Stimulated activated CD8-positive, alpha-beta memory T cell treated with anti-CD3 and anti-CD28 coated beads, Interleukin-2, amount 100 ng/mL, for 1 hour (primary cell): Measurements from ENCODE around the gene EPGN.
"Not testable (repeated sequence)": the region's sequence is repeated elsewhere in the genome, so short reads cannot be mapped to it uniquely, and the experiment has no call there.

Experiments used
- DNase-seq, 2 donors: peaks; one replicate each; pipeline ENCODE4 v3.0.0-alpha.2; 2020; ENCODE audit warnings: low read depth in 2 of 2

Gene EPGN

GRCh38 chr4:74340421-74340820 lies 32.2 kb downstream of the EPGN start:
- not testable (repeated sequence) for DNase-seq

DNA sequence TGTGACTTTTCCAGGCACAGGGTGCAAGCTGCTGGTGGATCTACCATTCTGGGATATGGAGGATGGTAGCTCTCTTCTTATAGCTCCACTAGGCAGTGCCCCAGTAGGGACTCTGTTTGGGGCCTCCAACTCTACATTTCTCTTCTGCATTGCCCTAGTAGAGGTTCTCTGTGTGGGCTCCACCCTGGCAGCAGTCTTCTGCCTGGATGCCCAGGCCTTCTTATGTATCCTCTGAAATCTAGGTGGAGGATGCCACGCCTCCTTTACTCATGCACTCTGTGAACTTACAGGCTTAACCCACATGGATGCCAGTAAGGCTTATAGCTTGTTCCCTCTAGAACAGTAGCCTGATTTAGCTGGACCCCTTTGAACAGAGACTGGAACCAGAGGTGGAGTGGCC lies 35.8 kb downstream of the EPGN start:
- DNase-seq = no peak

DNA sequence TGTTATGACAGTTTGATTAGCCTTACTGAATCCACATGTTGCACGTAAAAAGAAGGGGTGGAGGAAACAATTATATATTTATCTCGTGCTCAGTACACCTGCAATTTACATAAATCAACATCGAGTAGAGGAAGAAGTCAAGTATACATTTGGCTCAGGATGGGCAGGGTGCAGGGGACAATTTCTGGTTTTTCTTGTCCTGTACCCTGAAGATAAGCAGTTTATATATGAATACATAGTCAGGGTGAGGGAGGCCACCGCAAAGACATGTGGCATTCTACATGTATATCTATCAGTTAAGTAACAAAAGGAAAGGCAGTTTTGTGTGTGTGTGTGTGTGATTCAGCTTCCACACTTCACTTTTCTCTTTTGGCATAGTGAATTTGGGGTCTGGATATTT lies 45.6 kb downstream of the EPGN start:
- DNase-seq = no peak

GRCh38 chr4:74357965-74358364 lies 49.7 kb downstream of the EPGN start:
- no peak for DNase-seq

DNA sequence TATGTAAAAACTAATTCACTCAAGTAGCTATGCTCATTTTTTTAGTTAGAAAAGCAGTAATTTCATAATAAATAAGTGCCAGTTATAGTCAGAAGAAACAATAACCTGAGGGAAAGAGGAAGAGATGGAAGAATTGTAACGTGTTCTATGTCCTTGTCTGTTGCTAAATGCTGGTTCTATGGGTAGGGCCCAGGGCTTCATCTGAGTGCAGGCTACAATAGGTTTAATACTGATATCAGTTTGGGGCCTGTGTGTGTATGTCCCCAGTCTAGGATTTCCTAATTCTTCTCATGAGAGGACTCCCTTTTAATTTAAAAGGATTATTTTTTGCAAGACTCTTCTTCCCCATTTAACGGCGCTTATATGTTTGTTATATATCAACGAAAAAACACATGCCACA lies 53.4 kb downstream of the EPGN start:
- DNase-seq = no peak

DNA sequence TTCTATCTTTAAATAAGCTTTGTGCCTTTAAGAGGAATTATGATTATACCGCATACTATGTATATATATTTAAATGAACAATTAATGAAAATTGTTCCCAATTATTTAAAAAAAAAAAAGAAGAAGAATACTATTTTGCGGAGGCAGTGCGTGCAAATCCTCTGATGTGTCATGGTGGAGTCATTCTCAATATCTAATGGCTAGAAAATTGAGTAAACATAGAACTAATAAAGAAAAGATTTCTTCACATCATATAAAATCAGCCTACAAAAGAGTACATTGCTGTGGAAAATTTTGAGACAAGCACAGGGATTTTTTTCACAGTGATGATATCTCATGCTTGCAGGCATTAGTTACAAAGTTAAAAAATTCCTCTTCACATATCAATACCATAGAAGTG lies 54.1 kb downstream of the EPGN start:
- DNase-seq = no peak

DNA sequence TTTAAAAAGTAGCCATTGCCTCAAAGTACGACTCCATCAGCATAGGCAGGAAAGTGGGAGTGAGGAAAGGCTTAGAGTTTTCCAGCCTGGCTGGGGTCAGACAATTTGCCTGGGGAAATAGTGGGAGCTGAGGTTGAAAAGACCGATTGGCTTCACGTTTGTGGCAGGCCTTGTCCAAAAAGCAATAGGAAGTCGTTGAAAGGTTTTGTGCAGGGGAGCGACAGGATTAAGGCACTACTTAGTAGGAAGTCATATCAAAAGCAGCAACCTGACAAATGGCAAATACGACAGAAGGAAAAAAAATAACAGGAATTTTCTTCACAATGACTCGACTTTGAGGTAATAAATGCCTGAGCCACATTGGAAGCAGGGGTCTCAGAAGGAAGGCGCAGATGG lies 56.0 kb downstream of the EPGN start:
- DNase-seq = no peak

- no peak for DNase-seq
Observed at GRCh38 chr4:74364652-74365491, 56.6 kb downstream of the EPGN start, which contains the start of gene EREG. Gene EREG, plus strand, starts transcription at chr4:74365145. Its CDS starts 164 bp downstream, at chr4:74365309.

DNA sequence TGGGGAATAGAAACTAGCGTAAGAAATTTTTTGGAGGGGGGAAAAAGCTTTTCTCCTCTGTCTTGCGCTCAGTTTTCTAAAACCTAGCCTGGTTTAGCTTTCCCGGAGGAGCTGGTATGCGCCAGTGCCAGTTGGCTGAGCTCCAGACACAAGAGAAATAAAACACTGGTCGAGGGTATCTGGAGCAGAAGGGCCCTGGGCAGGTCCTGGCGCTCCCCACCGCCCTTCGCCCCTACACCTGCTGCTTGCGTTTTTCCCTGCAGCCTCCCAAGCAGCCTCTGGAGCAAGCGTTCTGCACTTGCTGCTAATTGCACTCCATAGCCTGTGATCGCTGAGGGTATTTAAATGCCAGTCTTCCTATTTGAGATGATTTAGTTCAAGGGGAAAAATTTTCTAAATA lies 57.5 kb downstream of the EPGN start:
- no peak for DNase-seq
